WTC11 (cell line): ENCODE results near the gene PYGB.

Experiments
- CTCF ChIP-seq: fragments of 200-600 bp; IDR thresholded peaks from 2 replicates; pipeline ENCODE4 v1.8.0; 2022; ENCODE audit warnings: antibody characterized with exemption
- ESRRA ChIP-seq: sonication (generic); formaldehyde crosslinking; IDR thresholded peaks from 2 replicates; pipeline ENCODE4 v1.8.1; 2022; ENCODE audit warnings: mild to moderate bottlenecking, missing genetic modification reagents, borderline replicate concordance
- IRF2 ChIP-seq: sonication (generic); formaldehyde crosslinking; IDR thresholded peaks from 2 replicates; pipeline ENCODE4 v1.8.0; 2022; ENCODE audit warnings: low read depth, missing genetic modification reagents, borderline replicate concordance
- JUN ChIP-seq: sonication (generic); formaldehyde crosslinking; IDR thresholded peaks from 2 replicates; pipeline ENCODE4 v1.8.0; 2023; ENCODE audit warnings: mild to moderate bottlenecking, missing genetic modification reagents
- RORB ChIP-seq: fragments of 250-450 bp; sonication (Bioruptor Pico); IDR thresholded peaks from 2 replicates; pipeline ENCODE4 v1.9.0; 2021; ENCODE audit warnings: mild to moderate bottlenecking
- SP1 ChIP-seq: sonication (generic); formaldehyde crosslinking; conservative IDR thresholded peaks from 2 replicates; pipeline ENCODE4 v1.8.1; 2022; ENCODE audit warnings: missing genetic modification reagents
- USF1 ChIP-seq: sonication (generic); formaldehyde crosslinking; IDR thresholded peaks from 2 replicates; pipeline ENCODE4 v1.8.0; 2022; ENCODE audit warnings: mild to moderate bottlenecking, missing genetic modification reagents
- TF ChIP-seq, protein P1 (sequence below): sonication (generic); formaldehyde crosslinking; IDR thresholded peaks from 2 replicates; pipeline ENCODE4 v1.8.0; 2023; ENCODE audit warnings: missing genetic modification reagents
- TF ChIP-seq, protein P2 (sequence below): sonication (generic); formaldehyde crosslinking; conservative IDR thresholded peaks from 2 replicates; pipeline ENCODE4 v1.8.1; 2023; ENCODE audit warnings: mild to moderate bottlenecking, low read depth, missing genetic modification reagents, moderate library complexity
- TF ChIP-seq, protein P3 (sequence below): fragments of 250-450 bp; sonication (Bioruptor Pico); IDR thresholded peaks from 2 replicates; pipeline ENCODE4 v1.9.0; 2021; ENCODE audit warnings: mild to moderate bottlenecking

- TF ChIP-seq JUN (CRISPR knock-in tag) (no peak), IRF2 (no peak), CTCF (no peak), ESRRA (no peak), USF1 (no peak), SP1 (CRISPR knock-in tag) (no peak), RORB (CRISPR knock-in tag) (no peak)
- TF ChIP-seq, protein P1, sequence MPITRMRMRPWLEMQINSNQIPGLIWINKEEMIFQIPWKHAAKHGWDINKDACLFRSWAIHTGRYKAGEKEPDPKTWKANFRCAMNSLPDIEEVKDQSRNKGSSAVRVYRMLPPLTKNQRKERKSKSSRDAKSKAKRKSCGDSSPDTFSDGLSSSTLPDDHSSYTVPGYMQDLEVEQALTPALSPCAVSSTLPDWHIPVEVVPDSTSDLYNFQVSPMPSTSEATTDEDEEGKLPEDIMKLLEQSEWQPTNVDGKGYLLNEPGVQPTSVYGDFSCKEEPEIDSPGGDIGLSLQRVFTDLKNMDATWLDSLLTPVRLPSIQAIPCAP (CRISPR knock-in tag): no peak
- TF ChIP-seq, protein P2, sequence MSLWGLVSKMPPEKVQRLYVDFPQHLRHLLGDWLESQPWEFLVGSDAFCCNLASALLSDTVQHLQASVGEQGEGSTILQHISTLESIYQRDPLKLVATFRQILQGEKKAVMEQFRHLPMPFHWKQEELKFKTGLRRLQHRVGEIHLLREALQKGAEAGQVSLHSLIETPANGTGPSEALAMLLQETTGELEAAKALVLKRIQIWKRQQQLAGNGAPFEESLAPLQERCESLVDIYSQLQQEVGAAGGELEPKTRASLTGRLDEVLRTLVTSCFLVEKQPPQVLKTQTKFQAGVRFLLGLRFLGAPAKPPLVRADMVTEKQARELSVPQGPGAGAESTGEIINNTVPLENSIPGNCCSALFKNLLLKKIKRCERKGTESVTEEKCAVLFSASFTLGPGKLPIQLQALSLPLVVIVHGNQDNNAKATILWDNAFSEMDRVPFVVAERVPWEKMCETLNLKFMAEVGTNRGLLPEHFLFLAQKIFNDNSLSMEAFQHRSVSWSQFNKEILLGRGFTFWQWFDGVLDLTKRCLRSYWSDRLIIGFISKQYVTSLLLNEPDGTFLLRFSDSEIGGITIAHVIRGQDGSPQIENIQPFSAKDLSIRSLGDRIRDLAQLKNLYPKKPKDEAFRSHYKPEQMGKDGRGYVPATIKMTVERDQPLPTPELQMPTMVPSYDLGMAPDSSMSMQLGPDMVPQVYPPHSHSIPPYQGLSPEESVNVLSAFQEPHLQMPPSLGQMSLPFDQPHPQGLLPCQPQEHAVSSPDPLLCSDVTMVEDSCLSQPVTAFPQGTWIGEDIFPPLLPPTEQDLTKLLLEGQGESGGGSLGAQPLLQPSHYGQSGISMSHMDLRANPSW (CRISPR knock-in tag): no peak
- TF ChIP-seq, protein P3, sequence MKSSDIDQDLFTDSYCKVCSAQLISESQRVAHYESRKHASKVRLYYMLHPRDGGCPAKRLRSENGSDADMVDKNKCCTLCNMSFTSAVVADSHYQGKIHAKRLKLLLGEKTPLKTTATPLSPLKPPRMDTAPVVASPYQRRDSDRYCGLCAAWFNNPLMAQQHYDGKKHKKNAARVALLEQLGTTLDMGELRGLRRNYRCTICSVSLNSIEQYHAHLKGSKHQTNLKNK (CRISPR knock-in tag): no peak
Measured at GRCh38 chr20:25274481-25274880, 26.6 kb downstream of the PYGB start.
